ENCODE data around the gene GKAP1.

DNA sequence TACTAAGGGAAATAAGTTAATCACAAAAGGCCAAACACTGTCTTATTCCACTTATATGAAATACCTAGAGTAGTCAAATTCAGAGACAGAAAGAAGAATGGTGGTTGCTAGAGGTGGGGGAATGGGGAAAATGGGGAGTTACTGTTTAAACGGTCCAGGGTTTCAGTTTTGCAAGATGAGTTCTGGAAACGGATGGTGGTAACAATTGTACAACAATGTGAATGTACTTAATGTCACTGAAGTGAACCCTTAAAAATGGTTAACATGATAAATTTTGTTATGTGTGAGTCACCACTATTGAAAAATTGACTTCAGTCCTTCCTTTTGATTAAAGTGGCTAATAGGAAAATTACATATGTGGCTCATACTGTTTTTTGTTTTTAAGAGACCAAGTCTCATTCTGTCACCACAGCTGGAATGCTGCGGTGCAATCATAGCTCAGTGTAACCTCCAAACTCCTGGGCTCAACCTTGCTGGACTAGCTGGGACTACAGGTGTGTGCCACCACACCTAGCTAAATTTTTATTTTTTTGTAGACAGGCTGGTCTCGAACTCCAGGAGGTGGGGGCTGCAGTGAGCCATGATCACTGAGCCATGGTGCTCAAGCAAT, 118.5 kb downstream of the GKAP1 start:
- TF ChIP-seq, protein P1, sequence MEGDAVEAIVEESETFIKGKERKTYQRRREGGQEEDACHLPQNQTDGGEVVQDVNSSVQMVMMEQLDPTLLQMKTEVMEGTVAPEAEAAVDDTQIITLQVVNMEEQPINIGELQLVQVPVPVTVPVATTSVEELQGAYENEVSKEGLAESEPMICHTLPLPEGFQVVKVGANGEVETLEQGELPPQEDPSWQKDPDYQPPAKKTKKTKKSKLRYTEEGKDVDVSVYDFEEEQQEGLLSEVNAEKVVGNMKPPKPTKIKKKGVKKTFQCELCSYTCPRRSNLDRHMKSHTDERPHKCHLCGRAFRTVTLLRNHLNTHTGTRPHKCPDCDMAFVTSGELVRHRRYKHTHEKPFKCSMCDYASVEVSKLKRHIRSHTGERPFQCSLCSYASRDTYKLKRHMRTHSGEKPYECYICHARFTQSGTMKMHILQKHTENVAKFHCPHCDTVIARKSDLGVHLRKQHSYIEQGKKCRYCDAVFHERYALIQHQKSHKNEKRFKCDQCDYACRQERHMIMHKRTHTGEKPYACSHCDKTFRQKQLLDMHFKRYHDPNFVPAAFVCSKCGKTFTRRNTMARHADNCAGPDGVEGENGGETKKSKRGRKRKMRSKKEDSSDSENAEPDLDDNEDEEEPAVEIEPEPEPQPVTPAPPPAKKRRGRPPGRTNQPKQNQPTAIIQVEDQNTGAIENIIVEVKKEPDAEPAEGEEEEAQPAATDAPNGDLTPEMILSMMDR (IDR thresholded peaks at IDR 0.05; ENCODE audit: extremely low read depth in 1 of 2, insufficient read depth in 1 of 2, low read depth in 1 of 2, low read length in 2 of 2), result no peak
- TF ChIP-seq, protein P2, sequence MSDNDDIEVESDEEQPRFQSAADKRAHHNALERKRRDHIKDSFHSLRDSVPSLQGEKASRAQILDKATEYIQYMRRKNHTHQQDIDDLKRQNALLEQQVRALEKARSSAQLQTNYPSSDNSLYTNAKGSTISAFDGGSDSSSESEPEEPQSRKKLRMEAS (IDR thresholded peaks at IDR 0.05; ENCODE audit: insufficient read depth, insufficient read length), result no peak
- TF ChIP-seq MYC (IDR thresholded peaks at IDR 0.05; ENCODE audit: low read depth, low read length) (no peak), POLR2AphosphoS5 (IDR thresholded peaks at IDR 0.05; ENCODE audit: insufficient read depth, low read depth, low read length) (no peak), GATA2 (IDR thresholded peaks at IDR 0.05; ENCODE audit: insufficient read depth, insufficient read length, low read depth, low read length) (no peak), POLR2A (IDR thresholded peaks at IDR 0.05; ENCODE audit: low read depth, low read length) (no peak), EZH2 (IDR thresholded peaks at IDR 0.05; ENCODE audit: borderline replicate concordance, low read depth, low read length, severe bottlenecking) (no peak)
